ENCODE data around the gene C20orf173.

Gene C20orf173

GRCh38 chr20:35506179-35506578 lies 23.3 kb downstream of the C20orf173 start:
- no peak for DNase-seq

DNA sequence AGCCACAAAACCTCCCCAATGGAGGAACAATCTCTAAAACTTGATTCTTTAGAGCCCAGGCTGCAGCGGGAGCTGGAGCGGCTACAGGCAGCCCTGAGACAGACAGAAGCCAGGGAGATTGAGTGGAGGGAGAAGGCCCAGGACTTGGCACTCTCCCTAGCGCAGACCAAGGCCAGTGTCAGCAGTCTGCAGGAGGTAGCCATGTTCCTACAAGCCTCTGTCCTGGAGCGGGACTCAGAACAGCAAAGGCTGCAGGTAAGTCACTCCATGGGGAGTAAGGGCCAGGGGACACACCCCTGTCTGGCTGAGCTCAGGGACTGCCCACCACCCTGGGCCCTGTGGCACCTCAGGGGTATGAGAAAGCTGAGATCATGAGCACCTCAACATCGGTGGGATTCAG lies 24.7 kb downstream of the C20orf173 start:
- no peak for DNase-seq

GRCh38 chr20:35503841-35504561 lies 25.5 kb downstream of the C20orf173 start:
- DNase-seq, result no peak

GRCh38 chr20:35503281-35503680 lies 26.2 kb downstream of the C20orf173 start:
- DNase-seq, result no peak

DNA sequence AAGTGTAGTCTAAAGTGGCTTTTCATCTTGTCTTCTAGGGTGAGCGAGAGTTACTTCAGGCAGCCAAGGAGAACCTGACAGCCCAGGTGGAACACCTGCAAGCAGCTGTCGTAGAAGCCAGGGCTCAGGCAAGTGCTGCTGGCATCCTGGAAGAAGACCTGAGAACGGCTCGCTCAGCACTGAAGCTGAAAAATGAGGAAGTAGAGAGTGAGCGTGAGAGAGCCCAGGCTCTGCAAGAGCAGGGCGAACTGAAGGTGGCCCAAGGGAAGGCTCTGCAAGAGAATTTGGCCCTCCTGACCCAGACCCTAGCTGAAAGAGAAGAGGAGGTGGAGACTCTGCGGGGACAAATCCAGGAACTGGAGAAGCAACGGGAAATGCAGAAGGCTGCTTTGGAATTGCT lies 27.1 kb downstream of the C20orf173 start:
- no peak for DNase-seq

DNA sequence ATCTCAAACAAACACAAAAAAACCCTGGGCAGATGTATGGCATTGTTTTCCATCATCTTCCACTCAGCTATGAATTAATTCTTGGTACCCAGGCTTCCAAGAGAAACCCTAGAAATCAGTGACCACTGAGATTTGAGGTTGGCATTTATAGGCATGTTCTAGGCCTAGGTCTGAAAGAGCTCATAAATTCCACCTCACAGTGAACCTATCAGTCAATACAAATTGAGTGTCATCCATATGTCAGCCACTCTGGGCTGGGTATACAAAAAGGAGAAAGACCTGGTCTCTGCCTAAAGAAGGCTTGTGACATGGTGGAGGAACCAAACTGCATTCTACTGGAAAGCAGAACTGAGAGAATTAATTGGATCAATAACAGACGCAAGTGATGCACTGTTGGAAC lies 30.2 kb downstream of the C20orf173 start:
- DNase-seq, result no peak

GRCh38 chr20:35497780-35498189 lies 31.7 kb downstream of the C20orf173 start:
- no peak for DNase-seq

DNA sequence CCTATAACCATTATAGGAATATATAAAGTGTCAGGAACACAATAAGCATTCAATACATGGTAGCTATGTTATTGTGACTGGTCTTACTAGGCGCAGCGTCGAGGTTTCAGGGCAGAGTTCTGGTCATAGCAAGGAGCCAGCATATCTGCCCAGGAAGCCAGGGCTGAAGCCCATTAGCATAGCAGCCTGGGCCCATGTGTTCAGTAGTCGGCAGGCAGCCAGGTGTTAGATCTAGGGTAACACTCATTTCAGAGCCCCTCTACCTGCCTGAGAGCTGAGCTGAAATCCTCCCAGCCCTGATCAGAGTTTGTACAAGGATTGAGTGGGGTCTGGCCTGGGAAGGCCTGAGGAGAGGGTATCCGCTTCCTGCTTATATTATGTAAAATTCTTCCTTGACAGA lies 32.1 kb downstream of the C20orf173 start:
- no peak for DNase-seq

- DNase-seq, result no peak
Measured at GRCh38 chr20:35496481-35496880, 33.0 kb downstream of the C20orf173 start.

- no peak for DNase-seq
Measured at GRCh38 chr20:35492352-35492751, 37.1 kb downstream of the C20orf173 start.

GRCh38 chr20:35491823-35492222 lies 37.6 kb downstream of the C20orf173 start:
- no peak for DNase-seq

- DNase-seq, result no peak
Measured at GRCh38 chr20:35490736-35491181, 38.7 kb downstream of the C20orf173 start.

DNA sequence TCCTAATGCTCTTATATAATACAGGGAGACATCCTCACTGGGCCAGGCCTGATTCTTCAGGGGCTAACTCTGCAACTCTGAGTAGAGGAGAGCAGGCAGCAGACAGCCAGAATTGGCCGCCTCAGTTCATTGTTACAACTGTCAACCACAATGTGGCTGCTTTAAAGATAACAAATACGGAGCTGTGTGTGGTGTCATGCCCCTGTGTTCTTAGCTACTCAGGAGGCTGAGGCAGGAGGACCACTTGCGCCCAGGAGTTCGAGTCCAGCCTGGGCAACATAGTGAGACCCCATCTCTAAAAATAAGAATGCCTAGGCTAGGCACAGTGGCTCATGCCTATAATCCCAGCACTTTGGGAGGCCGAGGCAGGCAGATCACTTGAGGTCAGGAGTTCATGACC lies 39.7 kb downstream of the C20orf173 start:
- no peak for DNase-seq

DNA sequence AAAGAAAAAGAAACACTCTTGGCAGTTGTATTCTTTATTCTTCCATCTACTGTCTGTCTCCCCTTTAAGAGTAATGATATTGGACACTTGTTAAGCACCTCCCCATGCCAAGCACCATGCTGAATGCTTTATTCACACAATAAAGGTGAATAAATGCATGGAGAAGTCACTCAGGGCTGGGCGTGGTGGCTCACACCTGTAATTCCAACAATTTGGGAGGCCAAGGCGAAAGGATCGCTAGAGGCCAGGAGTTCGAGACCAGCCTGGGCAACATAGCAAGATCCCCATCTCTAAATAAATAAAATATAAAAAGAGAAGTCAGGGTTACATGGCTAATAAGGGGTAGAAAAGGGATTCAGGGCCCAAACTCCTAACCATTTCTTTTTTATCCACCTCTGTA lies 42.0 kb downstream of the C20orf173 start:
- DNase-seq, result no peak

- no peak for DNase-seq
Measured at GRCh38 chr20:35479798-35480197, 49.7 kb downstream of the C20orf173 start.

DNA sequence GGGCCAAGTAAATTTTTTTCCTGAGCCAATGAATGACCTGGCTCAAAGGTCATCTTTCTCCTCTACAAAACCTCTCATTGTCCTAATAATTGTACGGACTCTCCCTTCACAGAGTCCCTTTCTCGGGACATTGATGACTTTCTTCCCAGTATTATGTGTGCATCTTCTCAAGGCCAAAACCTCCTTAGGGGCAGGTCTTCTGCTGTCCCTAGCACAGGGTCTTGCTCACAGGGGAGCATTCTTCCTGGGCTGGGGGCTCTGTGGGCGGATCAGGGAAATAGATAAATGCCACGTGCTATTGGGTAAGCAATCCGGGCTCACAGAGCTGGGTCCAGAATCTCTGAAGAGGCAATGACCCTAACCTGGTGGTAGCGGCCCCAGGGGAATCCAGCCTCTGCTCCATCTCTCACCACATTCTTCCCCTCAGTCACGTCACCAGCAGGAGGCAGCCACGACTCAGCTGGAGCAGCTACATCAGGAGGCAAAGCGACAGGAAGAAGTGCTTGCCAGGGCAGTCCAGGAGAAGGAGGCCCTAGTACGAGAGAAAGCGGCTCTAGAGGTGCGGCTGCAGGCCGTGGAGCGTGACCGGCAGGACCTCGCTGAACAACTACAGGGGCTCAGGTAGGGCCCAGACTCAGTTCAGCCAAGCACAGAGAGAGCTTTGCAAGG lies 50.5 kb downstream of the C20orf173 start:
- DNase-seq, result no peak
